NCI-H460 (cell line): Measurements from ENCODE around the gene KSR2. TPM values are rescaled to one million over a fixed set of nuclear protein-coding genes. Genes with fewer than 3 reads are reported as not detected.

ENCODE experiments used
- DNase-seq: peaks from one replicate; pipeline ENCODE4 v3.0.0-alpha.2; 2016; ENCODE audit warnings: low read depth; ENCODE audit errors: extremely low read depth
- total RNA-seq: library from RNA; depleted of rRNA; stranded (reverse); fragments of >200 nt; shearing (Covaris generic); gene quantifications from 2 replicates; pipeline ENCODE4 v1.2.3, GENCODE V29; 2014

Gene KSR2
- total RNA-seq, 1 experiment from 2014 or later = not detected

GRCh38 chr12:117702741-117703140, 266.0 kb downstream of the KSR2 start:
- no peak for DNase-seq

- DNase-seq = no peak
These were observed 269.2 kb downstream of the KSR2 start for GRCh38 chr12:117699575-117699974.

GRCh38 chr12:117699118-117699517, 269.7 kb downstream of the KSR2 start:
- DNase-seq = no peak

- no peak for DNase-seq
These were observed 272.8 kb downstream of the KSR2 start for GRCh38 chr12:117695956-117696355.

- no peak for DNase-seq
These were observed 276.3 kb downstream of the KSR2 start for GRCh38 chr12:117692512-117692911.

GRCh38 chr12:117689857-117690256, 278.9 kb downstream of the KSR2 start:
- DNase-seq = no peak

GRCh38 chr12:117688446-117688845, 280.3 kb downstream of the KSR2 start:
- no peak for DNase-seq

GRCh38 chr12:117686911-117687377, 281.8 kb downstream of the KSR2 start:
- DNase-seq = no peak

GRCh38 chr12:117686210-117686609, 282.6 kb downstream of the KSR2 start:
- DNase-seq = no peak

GRCh38 chr12:117685110-117685926, 283.5 kb downstream of the KSR2 start:
- no peak for DNase-seq

- no peak for DNase-seq
These were observed 284.3 kb downstream of the KSR2 start for GRCh38 chr12:117684471-117684870.

- no peak for DNase-seq
These were observed 288.5 kb downstream of the KSR2 start for GRCh38 chr12:117680312-117680711.

- DNase-seq = no peak
These were observed 289.0 kb downstream of the KSR2 start for GRCh38 chr12:117679776-117680175.

GRCh38 chr12:117674763-117675162, 294.0 kb downstream of the KSR2 start:
- DNase-seq = no peak

- DNase-seq = no peak
These were observed 294.5 kb downstream of the KSR2 start for GRCh38 chr12:117674313-117674712.

GRCh38 chr12:117671734-117672133, 297.1 kb downstream of the KSR2 start:
- no peak for DNase-seq

- no peak for DNase-seq
These were observed 304.6 kb downstream of the KSR2 start for GRCh38 chr12:117664169-117664568.

- DNase-seq = no peak
These were observed 306.0 kb downstream of the KSR2 start for GRCh38 chr12:117662620-117663395.

- no peak for DNase-seq
These were observed 306.6 kb downstream of the KSR2 start for GRCh38 chr12:117662220-117662619.

- DNase-seq = no peak
These were observed 307.3 kb downstream of the KSR2 start for GRCh38 chr12:117661471-117661870.

- no peak for DNase-seq
These were observed 307.9 kb downstream of the KSR2 start for GRCh38 chr12:117660896-117661295.

GRCh38 chr12:117658226-117658625, 310.6 kb downstream of the KSR2 start:
- DNase-seq = no peak
